ENCODE results near the gene NPAS1. TPM values are rescaled to one million over a fixed set of nuclear protein-coding genes. Genes with fewer than 3 reads are reported as not detected.

The NPAS1 gene
- polyA plus RNA-seq, 1 donor from 2014 or later, result not detected

- Histone ChIP-seq H3K9me2 (ENCODE audit: insufficient read depth, low read length) (no peaks in the 10 kb centered on the region), H3K79me2 (replicated peaks; ENCODE audit: insufficient read depth, low read length) (no peaks in the 10 kb centered on the region), H3K9me3 (ENCODE audit: low read length) (no peaks in the 10 kb centered on the region), H3K4me3 (ENCODE audit: low read length) (no peak overlapping the region), H3K9ac (ENCODE audit: low read length) (no peak overlapping the region), H3K27ac (ENCODE audit: low read length) (no peak overlapping the region), H3K27me3 (ENCODE audit: insufficient read depth, low read depth, low read length) (no peaks in the 10 kb centered on the region), H2AFZ (ENCODE audit: low read depth, low read length) (no peak overlapping the region), H3K36me3 (ENCODE audit: insufficient read depth, low read length) (peaks cover 7% of the 10 kb centered on the region), H4K20me1 (ENCODE audit: insufficient read depth) (no peaks in the 10 kb centered on the region), H3F3A (ENCODE audit: insufficient read depth, low read length, poor library complexity, severe bottlenecking) (no peaks in the 10 kb centered on the region), H3K4me2 (ENCODE audit: low read length) (no peak overlapping the region)
- no peak for TF ChIP-seq MXI1 (conservative IDR thresholded peaks at IDR 0.05; ENCODE audit: poor library complexity, severe bottlenecking)
- TF ChIP-seq REST (IDR thresholded peaks at IDR 0.05; ENCODE audit: borderline replicate concordance), result no peak
- TF ChIP-seq EZH2 (IDR thresholded peaks at IDR 0.05; ENCODE audit: borderline replicate concordance, insufficient read depth, low read length, poor library complexity, severe bottlenecking), result no peak
- TF ChIP-seq POLR2AphosphoS5 (IDR thresholded peaks at IDR 0.05), result no peak
- TF ChIP-seq SMC3 (conservative IDR thresholded peaks at IDR 0.05; ENCODE audit: poor library complexity), result no peak
Observed at GRCh38 chr19:47005164-47005641, 14.4 kb upstream of the NPAS1 start.

- Histone ChIP-seq H3F3A (ENCODE audit: insufficient read depth, low read length, poor library complexity, severe bottlenecking) (no peaks in the 10 kb centered on the region), H3K9me3 (ENCODE audit: low read length) (no peaks in the 10 kb centered on the region), H3K9me2 (ENCODE audit: insufficient read depth, low read length) (no peaks in the 10 kb centered on the region), H3K4me3 (ENCODE audit: low read length) (no peak overlapping the region), H4K20me1 (ENCODE audit: insufficient read depth) (no peaks in the 10 kb centered on the region), H3K27me3 (ENCODE audit: insufficient read depth, low read depth, low read length) (no peaks in the 10 kb centered on the region), H3K4me2 (ENCODE audit: low read length) (no peak overlapping the region), H3K79me2 (replicated peaks; ENCODE audit: insufficient read depth, low read length) (no peaks in the 10 kb centered on the region), H2AFZ (ENCODE audit: low read depth, low read length) (no peak overlapping the region), H3K9ac (ENCODE audit: low read length) (no peak overlapping the region), H3K27ac (ENCODE audit: low read length) (no peak overlapping the region), H3K36me3 (ENCODE audit: insufficient read depth, low read length) (peaks cover under 1% of the 10 kb centered on the region)
- TF ChIP-seq EP300 (conservative IDR thresholded peaks at IDR 0.05; ENCODE audit: poor library complexity, severe bottlenecking) (no peak), REST (IDR thresholded peaks at IDR 0.05; ENCODE audit: borderline replicate concordance) (no peak), CTCF (IDR thresholded peaks at IDR 0.05; ENCODE audit: poor library complexity, severe bottlenecking) (no peak), TAF1 (IDR thresholded peaks at IDR 0.05; ENCODE audit: low read depth) (no peak), POLR2AphosphoS5 (IDR thresholded peaks at IDR 0.05) (no peak), SMC3 (conservative IDR thresholded peaks at IDR 0.05; ENCODE audit: poor library complexity) (no peak), MXI1 (conservative IDR thresholded peaks at IDR 0.05; ENCODE audit: poor library complexity, severe bottlenecking) (no peak), EZH2 (IDR thresholded peaks at IDR 0.05; ENCODE audit: borderline replicate concordance, insufficient read depth, low read length, poor library complexity, severe bottlenecking) (no peak)
Observed at GRCh38 chr19:47005873-47006272, 13.8 kb upstream of the NPAS1 start.

All from neural cell (in vitro differentiated cells).